Skeletal muscle tissue (tissue), 5 donors: Measurements from ENCODE around the gene EBNA1BP2. TPM values are rescaled to one million over a fixed set of nuclear protein-coding genes. Genes with fewer than 3 reads are reported as not detected.
"Not testable (repeated sequence)": the region's sequence is repeated elsewhere in the genome, so short reads cannot be mapped to it uniquely, and the experiment has no call there.

ENCODE experiments used
- H3K27ac ChIP-seq: one replicate; pipeline ENCODE4 v1.7.0; 2013; ENCODE audit warnings: mild to moderate bottlenecking, low read depth, low read length, inconsistent platforms
- H3K27me3 ChIP-seq, 3 donors: one replicate each; pipeline ENCODE4 v1.7.0; 2013; ENCODE audit warnings: low read length in 3 of 3; ENCODE audit not compliant: control insufficient read depth in 3 of 3, insufficient read depth in 3 of 3
- H3K36me3 ChIP-seq, 3 donors: one replicate each; pipeline ENCODE4 v1.7.0; 2013; ENCODE audit warnings: low read length in 3 of 3; ENCODE audit not compliant: control insufficient read depth in 3 of 3, insufficient read depth in 3 of 3
- H3K4me1 ChIP-seq, 3 donors: one replicate each; pipeline ENCODE4 v1.7.0; 2013; ENCODE audit warnings: low read length in 3 of 3, mild to moderate bottlenecking in 3 of 3; ENCODE audit not compliant: control insufficient read depth in 3 of 3, insufficient read depth in 3 of 3
- H3K4me3 ChIP-seq, 3 donors: one replicate each; pipeline ENCODE4 v1.7.0; 2013; ENCODE audit warnings: low read length in 3 of 3
- H3K9ac ChIP-seq, 3 donors: one replicate each; pipeline ENCODE4 v1.7.0; 2013; ENCODE audit warnings: low read length in 3 of 3, mild to moderate bottlenecking in 3 of 3, moderate library complexity in 2 of 3, low read depth in 1 of 3
- H3K9me3 ChIP-seq, 3 donors: one replicate each; pipeline ENCODE4 v1.7.0; 2013; ENCODE audit warnings: low read length in 3 of 3; ENCODE audit not compliant: control insufficient read depth in 3 of 3
- small RNA-seq: library from RNA; depleted of rRNA; stranded (forward); fragments of <200 nt; gene quantifications from one replicate; pipeline ENCODE3, GENCODE V24; 2014
- total RNA-seq: library from RNA; depleted of rRNA; stranded (reverse); fragments of >200 nt; gene quantifications from one replicate; pipeline ENCODE4 v1.2.3, GENCODE V29; 2014
- donor health status: Osteomylitis.

EBNA1BP2 gene
- total RNA-seq, 1 donor from 2014 or later, result 19.3 TPM

DNA sequence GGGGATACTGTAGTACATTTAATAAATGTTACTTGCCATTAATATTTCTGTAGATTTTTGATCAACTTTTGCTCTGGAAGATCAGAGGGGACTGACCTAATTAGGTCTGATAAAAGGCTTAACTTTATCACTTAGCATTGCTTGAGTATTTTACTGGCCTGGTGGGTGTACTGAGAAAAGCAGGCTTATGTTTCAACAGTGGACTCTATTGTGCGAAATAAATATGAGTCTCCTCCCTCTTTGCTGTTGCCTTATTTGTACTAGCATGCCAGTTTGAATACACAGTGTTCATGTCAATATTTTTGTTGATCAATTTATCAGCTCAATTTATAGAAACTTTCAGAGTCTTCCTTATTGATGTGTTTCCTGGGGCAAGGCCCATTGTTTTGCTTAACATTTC lies 49.1 kb downstream of the EBNA1BP2 start:
- Histone ChIP-seq H3K9me3 (no peaks in the 10 kb centered on the region), H3K4me1 (no peaks in the 10 kb centered on the region)

DNA sequence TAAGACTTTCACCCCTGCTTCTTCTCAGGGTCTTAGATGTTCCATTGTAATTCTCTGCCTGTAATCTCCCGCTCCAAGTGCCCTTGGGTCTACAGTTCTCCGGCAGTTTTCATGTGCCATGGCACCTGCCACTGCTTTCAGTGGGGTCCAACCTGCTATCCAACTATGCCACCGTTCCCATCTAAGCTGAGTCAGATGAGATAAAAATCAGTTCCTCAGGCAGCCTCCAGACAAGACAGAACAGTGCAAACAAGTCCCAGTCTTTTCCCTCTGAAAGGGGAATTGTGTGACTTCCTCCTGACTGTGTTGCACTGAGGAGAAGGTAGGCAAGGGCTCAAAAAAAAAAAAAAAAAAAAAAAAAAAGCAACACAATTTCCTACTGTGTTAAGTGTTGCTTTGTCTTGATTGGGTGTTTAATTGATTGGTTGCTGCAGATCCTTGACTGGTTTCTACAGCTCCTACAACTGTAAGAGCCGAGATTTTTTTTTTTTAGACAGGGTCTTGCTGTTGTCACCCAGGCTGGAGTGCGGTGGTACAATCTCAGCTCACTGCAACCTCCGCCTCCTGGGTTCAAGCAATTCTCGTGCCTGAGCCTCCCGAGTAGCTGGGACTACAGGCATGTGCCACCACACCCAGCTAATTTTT lies 50.7 kb downstream of the EBNA1BP2 start:
- Histone ChIP-seq H3K27me3 (peaks cover 0 to 4% (median 3%) of the 10 kb centered on the region in 3 donors), H3K4me3 (no peak overlapping the region), H3K9ac (no peak overlapping the region), H3K9me3 (no peaks in the 10 kb centered on the region), H3K36me3 (no peaks in the 10 kb centered on the region), H3K27ac (no peak overlapping the region), H3K4me1 (no peaks in the 10 kb centered on the region)

More for the DNA sequence above, 49.1 kb downstream of the EBNA1BP2 start:
- Histone ChIP-seq H3K36me3 (no peaks in the 10 kb centered on the region), H3K27me3 (peaks cover 3 to 4% (median 4%) of the 10 kb centered on the region in 3 donors), H3K9ac (no peak overlapping the region), H3K27ac (no peak overlapping the region), H3K4me3 (no peak overlapping the region)

DNA sequence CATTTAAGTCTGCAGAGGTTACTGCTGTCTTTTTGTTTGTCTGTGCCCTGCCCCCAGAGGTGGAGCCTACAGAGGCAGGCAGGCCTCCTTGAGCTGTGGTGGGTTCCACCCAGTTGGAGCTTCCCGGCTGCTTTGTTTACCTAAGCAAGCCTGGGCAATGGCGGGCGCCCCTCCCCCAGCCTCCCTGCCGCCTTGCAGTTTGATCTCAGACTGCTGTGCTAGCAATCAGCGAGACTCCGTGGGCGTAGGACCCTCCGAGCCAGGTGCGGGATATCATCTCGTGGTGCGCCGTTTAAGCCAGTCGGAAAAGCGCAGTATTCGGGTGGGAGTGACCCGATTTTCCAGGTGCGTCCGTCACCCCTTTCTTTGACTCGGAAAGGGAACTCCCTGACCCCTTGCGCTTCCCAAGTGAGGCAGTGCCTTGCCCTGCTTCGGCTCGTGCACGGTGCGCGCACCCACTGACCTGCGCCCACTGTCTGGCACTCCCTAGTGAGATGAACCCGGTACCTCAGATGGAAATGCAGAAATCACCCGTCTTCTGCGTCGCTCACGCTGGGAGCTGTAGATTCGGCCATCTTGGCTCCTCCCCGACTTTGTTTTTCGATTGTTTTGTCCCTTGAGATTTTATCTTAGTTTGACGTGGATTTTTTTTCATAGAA lies 52.0 kb downstream of the EBNA1BP2 start:
- not testable (repeated sequence) for H3K27ac ChIP-seq, H3K36me3 ChIP-seq, H3K4me3 ChIP-seq, H3K27me3 ChIP-seq, H3K9me3 ChIP-seq, H3K9ac ChIP-seq, H3K4me1 ChIP-seq

Small RNAs within 50 kb of the gene (small RNA-seq; reads per million reads assigned to genes)
- not detected for gene RNA5SP46

Other genes with a start within 250 kb of the EBNA1BP2 start
- 28.2 TPM for gene SLC2A1, start 213.4 kb downstream of the EBNA1BP2 start, total RNA-seq
- 0.52 TPM for gene CFAP57, start within 50 bp of the EBNA1BP2 start, total RNA-seq
- gene TMEM125, start 97.7 kb upstream of the EBNA1BP2 start, total RNA-seq, result 0.52 TPM
- gene C1orf210, start 113.3 kb upstream of the EBNA1BP2 start, total RNA-seq, result not detected
- 49.6 TPM for gene TIE1, start 128.7 kb upstream of the EBNA1BP2 start, total RNA-seq
- not detected for gene MPL, start 165.5 kb upstream of the EBNA1BP2 start, total RNA-seq
- gene CDC20, start 186.7 kb upstream of the EBNA1BP2 start, total RNA-seq, result 6.8 TPM
- 13.0 TPM for gene ELOVL1, start 195.7 kb upstream of the EBNA1BP2 start, total RNA-seq
- gene MED8, start 217.5 kb upstream of the EBNA1BP2 start, total RNA-seq, result 34.4 TPM
- 21.4 TPM for gene SZT2, start 217.6 kb upstream of the EBNA1BP2 start, total RNA-seq